KOPT-K1 (cell line): ENCODE data around the gene GLYAT.

Source experiments
- H3K27ac ChIP-seq: fragments of 200-600 bp; sonication (generic); 2 replicates; pipeline ENCODE4 v1.5.1; 2016; ENCODE audit warnings: antibody characterized with exemption, mild to moderate bottlenecking, low read depth, low read length; ENCODE audit not compliant: poor library complexity, severe bottlenecking
- H3K36me3 ChIP-seq: fragments of 200-600 bp; sonication (generic); 2 replicates; pipeline ENCODE4 v1.5.1; 2017; ENCODE audit warnings: antibody characterized with exemption, mild to moderate bottlenecking, low read length, moderate library complexity; ENCODE audit not compliant: insufficient read depth
- H3K9me3 ChIP-seq: fragments of 200-600 bp; sonication (generic); 2 replicates; pipeline ENCODE4 v1.5.1; 2017; ENCODE audit warnings: antibody characterized with exemption, low read length, mild to moderate bottlenecking; ENCODE audit not compliant: insufficient read depth, poor library complexity, severe bottlenecking

Gene GLYAT

DNA sequence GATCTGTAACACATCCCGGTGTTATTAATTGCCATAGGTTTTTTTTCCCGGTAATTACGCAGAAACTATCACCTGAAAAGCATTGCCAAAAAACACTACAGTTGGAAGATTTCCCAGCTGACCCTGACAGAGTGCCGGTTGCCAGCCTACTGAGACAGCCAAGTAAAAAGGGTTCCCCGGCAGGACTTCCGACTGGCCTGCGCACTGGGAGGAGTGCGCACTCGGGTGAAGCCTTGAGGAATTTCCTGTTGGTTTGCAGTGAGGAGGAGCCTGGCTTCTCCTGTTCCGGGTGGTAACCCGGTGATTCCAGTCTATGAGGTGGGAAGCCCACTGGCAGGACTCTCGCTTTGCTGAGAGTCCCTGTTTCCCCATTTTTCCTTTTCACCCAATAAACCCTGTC lies 57.1 kb downstream of the GLYAT start:
- H3K36me3 ChIP-seq: no peaks in the 10 kb centered on the region
- H3K27ac ChIP-seq: no peak overlapping the region
- H3K9me3 ChIP-seq: no peaks in the 10 kb centered on the region

DNA sequence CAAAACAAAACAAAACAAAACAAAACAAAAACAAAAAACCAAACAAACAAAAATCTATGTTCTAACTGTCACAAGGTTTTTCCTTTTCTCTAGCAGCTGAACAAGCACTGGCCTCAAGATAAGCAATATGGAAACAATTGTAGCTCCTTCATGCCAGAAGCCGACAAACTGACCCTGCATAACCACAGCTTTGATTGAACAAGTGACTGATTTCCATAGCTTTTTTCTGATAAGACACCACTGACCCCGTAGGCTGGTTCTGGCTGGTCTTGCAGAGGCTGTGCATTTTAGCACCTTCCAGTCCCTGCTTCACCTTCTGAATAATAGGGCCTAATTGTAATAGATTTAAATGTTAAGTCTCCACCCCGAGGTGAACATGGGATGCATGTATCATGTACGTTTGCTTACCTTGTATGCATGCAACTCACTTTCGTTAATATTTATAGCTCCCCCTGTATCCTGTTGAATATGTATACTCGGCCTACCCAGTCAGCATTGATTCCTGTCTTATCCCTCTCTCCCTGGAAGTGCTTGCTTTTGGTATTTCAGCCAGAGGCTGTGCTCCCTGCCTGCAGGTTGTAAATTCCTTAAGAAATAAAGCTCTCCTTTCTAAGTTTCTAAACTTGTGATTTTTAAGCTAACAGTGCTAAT lies 59.6 kb downstream of the GLYAT start:
- H3K36me3 ChIP-seq: no peaks in the 10 kb centered on the region
- no peak overlapping the region for H3K27ac ChIP-seq
- H3K9me3 ChIP-seq: no peaks in the 10 kb centered on the region

DNA sequence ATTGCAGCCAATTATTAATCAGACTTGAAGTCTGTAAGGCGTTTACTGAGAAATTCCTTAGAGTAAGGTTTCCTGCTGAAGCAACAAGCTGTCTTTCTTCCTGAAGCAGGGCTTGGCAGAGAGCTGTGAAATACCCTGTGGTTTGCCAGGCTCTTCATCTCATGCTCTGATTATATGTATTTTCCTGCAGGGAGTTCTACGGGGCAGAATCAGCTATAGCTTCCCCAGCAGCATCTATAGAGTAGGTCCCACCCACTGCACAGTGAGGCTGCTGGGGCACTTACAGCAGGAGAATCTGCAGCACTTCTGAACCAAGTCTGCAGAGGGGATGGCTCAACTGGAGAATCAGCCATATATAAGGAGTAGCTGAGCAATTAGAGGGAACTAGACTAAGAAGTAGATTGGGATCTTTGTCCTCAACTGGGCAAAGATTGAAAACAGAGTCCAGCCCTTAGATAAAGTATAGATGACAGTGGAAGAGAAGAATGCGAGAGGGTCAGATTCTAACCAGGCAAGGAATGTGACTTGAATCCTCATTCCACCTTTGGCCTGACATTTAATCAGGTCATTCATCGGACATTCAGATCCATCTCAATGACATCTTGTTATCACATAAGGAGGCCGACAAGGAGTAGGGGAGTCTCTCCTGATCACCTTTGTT lies 71.7 kb downstream of the GLYAT start:
- H3K27ac ChIP-seq: no peak overlapping the region
- H3K9me3 ChIP-seq: no peaks in the 10 kb centered on the region
- no peaks in the 10 kb centered on the region for H3K36me3 ChIP-seq

DNA sequence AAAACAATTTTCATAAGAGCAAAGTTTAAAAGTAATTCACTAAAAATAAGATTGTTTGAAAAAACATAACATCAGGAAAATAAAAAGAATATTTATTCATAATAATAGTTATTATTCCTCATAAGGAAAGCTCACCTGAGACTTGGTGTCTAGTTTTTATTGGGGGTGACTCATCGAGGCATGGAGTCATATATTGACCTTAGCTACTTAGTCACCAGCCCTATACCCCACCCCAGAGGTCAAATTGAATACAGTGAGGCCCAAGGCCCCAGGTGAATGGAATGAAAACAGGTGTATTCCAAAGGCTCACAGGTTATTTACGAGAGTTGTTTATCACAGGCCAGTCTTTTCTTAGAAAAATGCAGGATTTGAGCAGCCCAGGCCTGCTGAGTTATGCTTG lies 72.3 kb downstream of the GLYAT start:
- Histone ChIP-seq H3K36me3 (no peaks in the 10 kb centered on the region), H3K9me3 (no peaks in the 10 kb centered on the region), H3K27ac (no peak overlapping the region)
